ENCODE data around the gene ZNF750.

ZNF750 gene

DNA sequence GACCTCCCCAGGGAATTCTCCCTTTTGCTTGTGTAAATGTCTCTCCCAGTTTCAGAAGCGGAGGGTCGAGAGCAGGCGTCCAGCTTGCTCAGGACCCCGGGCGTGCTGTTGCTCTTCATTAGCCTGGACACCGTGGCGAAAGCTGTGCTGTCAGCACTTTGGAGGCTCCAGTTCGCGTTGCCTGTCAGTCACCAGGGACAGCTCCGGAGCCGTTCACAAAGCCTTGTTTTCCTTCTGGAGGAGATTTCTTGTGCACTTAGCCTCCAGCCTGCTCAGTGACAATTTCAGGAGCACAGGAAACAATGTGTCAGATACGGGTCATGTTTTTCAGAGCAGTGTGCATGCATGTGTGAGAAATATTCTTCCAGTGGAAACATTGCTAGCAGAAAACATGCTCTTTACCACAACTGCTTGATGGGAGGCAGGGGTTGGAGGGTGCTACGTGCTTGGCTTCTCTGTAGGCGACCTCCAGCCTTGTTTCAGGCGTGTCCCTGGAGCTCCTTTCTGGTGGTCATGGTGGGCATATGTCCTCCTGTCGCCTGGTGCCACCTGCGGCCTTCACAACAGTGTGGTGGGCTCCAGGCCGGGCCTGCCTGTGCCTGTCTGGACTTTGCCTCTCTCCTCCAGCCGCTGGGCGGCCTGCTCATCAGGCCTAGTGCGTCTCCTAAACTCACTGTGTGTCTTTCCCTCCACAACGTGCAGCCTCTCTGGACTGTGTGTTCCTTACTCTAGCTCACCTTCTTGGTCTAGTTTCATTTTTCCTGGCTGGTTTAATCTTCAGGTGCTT, 29.0 kb downstream of the ZNF750 start:
- DNase-seq = no peak

- no peak for DNase-seq
Measured at GRCh38 chr17:82808921-82809905, 30.6 kb downstream of the ZNF750 start.

GRCh38 chr17:82808006-82808405, 31.8 kb downstream of the ZNF750 start:
- DNase-seq = no peak

- DNase-seq = no peak
Measured at GRCh38 chr17:82807562-82807961, 32.3 kb downstream of the ZNF750 start.

DNA sequence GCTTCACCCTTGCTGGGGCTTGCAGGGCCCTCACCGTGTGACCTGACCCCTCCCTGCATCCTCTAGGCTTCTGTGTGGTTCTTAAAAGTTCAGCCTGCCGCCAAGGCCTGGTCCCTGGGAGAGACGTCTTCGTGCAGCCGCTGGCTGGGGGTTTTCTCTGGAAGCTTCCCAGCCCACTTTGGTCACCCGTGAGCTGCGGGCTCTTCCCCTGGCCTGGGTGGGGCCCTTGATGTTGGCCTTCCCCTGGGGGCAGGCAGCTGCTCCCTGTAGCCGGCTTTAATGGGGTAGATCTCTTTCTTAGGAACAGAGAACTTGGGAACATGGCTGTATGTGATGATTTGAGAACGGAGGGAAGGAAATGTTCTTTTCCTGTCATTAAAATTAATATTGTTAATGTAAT, 32.7 kb downstream of the ZNF750 start:
- DNase-seq = no peak

DNA sequence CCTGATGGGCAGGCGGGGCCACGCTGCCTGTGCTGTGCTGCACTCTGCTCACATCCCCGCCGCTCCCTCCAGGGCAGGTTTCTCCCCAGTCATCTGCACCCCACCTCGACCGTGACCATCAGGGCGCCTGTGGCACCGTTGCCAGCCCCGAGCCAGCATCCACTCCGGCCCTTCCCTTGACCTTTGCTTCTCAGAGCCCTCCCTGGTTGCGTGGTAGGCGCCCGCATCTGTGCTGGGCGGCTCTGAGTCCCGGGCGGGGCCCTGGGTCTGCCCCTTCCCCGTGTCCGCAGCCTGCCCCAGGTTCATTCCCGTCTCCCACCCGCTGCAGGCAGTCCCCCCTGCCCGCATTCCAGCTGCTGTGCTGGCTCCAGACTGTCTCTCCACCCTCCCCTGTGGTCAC, 33.2 kb downstream of the ZNF750 start:
- DNase-seq = no peak

GRCh38 chr17:82805823-82806222, 34.0 kb downstream of the ZNF750 start:
- DNase-seq = no peak

DNA sequence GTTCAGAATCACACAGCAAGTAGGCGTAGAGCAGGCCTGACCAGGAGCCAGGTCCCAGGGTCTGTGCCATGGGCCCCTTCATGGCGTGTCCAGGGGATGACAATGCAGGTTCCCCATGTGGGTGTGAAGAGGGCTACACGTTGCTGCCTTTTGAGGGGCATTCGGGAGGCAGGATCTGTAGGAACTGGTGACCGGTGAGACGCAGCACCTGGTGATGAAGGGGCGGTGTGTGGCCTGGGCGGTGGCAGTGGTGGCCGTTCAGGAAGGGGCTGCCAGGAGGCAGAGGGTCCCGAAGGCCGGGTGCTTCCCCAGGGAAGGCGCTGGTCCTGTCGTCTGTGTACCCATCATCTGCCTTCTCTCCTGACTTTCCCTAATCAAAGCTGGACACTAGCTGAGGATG, 34.6 kb downstream of the ZNF750 start:
- DNase-seq = no peak

DNA sequence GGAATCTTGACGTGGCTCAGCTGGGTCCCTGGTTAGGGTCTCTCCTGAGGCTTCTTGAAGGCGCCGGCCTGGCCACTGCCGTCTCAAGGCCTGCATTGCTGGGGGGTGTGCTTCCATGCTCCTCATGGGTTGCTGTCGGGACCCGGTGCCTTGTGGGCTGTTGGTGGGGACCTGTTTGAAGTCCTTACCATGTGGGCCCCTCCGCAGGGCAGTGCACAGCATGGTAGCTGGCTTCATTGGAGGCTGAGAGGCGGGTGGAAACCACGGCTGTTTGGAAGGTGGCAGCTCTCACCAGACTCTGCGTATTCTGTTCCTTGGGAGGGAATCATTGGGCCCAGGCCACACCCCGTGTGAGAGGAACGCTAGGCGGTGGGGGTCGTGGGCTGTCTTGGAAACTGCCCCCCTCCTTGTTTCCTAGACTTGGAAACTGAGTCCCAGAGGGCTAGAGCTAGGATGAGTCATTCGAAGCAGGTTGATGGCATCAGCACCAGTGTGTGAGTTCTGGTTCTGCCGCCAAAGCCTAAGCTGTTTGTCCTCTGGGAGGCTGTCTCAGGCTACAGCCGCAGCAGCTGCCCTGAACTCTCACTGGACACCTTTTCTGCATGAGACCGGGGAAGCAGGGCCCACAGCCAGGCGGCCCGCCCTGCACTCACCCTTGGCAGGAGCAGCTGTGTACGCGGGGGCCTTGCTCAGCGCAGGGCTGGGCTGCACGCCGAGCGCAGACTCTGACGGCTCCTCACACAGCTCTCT, 35.2 kb downstream of the ZNF750 start:
- no peak for DNase-seq

- no peak for DNase-seq
Measured at GRCh38 chr17:82803606-82804005, 36.2 kb downstream of the ZNF750 start.

DNA sequence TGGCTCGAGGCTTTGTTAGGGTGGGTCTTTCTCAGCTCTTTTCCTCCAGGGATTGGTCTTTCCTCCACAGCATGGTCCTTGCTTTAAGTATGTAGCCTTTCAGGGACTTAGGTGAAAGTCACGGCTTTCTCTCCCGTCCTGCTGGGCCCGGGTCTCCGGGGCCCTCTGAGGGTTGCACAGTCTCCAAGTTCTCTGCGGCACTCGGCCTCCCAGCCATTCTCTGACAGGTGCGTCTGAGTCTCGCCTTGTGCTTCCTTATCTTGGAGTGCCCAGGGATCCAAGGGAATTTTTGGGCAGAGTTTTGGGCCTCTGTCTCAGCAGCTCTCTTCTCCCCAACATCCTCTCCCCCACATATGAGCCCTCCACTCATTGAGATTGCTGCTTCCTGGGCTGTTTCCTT, 36.6 kb downstream of the ZNF750 start:
- no peak for DNase-seq

- no peak for DNase-seq
Measured at GRCh38 chr17:82802075-82802780, 37.6 kb downstream of the ZNF750 start.

DNA sequence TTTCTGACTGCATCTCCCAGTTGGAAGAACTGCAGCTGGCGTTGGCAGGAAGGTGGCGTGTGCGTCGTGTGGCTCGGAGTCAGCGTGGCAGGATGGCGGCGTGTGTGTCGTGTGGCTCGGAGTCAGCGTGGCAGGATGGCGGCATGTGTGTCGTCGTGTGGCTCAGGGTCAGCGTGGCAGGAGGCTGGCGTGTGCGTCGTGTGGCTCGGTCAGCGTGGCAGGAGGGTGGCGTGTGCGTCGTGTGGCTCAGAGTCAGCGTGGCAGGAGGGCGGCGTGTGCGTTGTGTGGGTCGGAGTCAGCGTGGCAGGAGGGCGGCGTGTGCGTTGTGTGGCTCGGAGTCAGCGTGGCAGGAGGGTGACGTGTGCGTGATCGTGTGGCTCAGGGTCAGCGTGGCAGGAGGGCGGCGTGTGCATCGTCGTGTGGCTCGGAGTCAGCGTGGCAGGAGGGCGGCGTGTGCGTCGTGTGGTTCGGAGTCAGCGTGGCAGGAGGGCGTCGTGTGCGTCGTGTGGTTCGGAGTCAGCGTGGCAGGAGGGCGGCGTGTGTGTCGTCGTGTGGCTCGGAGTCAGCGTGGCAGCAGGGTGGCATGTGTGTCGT, 38.3 kb downstream of the ZNF750 start:
- no peak for DNase-seq

DNA sequence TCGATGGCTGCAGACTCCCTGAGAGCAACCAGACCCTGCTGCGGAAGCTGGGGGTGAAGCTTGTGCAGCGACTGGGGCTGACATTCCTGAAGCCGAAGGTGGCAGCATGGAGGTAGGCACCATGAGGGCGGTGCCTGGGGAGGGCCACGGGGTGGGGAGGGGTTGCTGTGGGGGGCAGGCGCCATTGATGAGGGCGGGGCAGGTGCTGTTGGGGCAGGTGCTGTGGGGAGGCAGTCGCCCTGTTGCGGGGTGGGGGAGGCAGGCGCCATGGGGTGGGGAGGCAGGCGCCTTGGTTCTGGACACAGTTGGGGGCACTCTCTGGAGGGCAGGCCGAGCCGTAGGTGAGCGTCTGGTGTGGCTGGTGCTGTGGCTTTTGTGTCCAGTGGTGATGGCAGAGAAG, 38.9 kb downstream of the ZNF750 start:
- no peak for DNase-seq

DNA sequence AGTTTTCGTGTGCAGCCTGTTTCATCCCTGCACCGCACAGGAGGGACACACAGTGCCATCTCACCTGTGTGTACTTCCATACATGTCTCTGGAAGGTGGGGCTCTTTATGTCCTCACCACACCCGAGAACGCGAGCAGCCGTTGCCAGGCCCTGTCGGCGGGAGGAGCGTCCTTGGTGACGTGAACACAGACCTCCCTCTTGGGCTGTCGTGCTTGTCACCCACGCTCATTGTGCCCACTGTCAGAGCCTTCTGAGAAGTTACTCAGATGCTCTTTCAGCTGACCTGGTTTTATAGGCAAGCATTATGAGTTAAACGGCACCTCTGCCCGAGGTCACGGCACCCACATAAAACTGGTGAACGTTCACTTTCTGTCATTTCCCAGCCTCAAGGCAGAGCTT, 40.2 kb downstream of the ZNF750 start:
- no peak for DNase-seq

DNA sequence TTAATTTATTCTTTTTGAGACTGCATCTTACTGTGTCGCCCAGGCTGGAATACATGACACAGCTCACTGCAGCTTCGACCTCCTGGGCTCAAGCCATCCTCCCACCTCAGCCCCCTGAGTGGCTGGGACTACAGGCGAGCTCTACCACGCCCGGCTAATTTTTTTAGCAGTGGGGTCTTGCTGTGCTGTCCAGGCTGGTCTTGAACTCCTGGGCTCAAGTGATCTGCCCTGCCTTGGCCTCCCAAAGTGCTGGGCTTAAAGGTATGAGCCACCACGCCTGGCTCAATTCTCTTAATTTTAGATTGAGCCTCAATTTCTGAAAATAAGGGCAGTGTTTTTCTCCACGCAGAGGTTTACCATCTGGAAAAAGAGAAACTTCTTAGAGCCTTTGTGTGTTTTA, 41.1 kb downstream of the ZNF750 start:
- no peak for DNase-seq

DNA sequence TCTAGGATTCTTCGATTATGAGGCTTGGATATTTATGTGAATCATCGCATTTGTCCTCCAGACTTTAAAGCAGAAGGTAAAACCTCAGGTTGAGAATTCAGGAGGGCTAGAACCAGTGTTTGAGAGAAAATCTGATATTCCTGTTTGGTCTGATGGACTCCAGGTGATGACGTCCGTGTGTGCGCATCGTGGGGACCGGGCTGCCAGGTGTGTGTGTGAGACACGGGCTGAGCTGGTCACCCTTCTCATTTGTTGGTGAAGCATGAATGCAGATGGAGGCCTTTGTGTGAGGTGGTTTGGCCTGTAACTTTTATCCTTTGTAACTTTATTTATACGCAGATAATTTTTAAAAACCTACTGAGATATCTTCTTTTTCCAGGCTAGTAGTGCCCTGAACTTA, 42.8 kb downstream of the ZNF750 start:
- no peak for DNase-seq

DNA sequence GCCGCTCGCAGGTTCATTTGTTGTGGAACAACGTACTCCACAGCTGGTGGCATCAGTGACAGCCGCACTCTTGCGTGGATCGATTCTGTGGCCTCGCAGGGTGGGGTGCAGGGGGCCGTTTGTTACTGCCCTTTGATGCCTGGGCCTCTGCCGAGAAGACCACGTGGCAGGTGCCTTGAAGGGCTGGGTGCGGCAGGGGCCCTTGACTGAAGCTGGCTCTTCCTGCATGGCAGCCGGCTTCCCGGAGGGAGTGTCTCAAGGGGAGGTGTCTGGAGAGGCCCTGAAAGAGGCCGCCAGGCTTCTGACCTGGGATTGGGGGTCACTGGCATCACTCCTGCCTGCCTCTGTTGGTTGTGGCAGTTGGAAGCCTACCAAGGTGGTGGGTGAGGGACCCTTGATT, 44.2 kb downstream of the ZNF750 start:
- no peak for DNase-seq

DNA sequence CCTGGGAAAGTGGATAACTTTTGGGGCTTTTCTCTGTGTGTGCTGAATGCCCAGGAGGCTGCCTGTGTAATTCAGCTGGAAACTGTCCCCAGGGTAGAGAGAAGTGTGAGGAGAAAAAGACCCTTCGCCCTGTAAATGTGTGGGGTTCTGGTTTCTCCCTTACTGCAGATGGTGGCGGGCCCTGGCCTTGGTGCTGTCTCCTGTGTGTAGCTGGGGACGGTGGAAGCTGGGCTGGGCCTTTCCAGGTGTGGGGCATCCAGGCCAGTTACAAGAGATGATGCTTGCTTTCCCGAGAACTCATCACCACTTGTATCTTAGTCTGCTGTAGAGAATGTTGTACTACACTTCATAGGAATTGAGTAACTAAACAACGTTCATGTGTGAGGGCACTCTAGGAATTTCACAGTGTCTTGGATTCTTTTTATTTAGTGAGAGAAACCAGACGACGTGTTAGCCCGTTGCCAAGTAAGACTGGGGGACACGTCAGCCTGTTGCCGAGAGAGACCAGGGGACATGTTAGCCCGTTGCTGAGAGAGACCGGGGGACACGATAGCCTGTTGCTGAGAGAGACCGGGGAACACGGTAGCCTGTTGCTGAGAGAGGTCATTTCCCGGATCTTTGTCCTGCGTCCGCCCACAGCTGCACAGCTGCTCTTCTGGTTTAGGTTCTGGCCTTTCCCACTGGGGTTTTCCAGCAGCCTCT, 44.9 kb downstream of the ZNF750 start:
- no peak for DNase-seq

GRCh38 chr17:82793974-82794630, 45.7 kb downstream of the ZNF750 start:
- no peak for DNase-seq

- DNase-seq = no peak
Measured at GRCh38 chr17:82791532-82791931, 48.3 kb downstream of the ZNF750 start.
